ENCODE data around the gene CEP112.

GRCh38 chr17:65920996-65921395 lies 270.9 kb downstream of the CEP112 start:
- TF ChIP-seq SMC3 (conservative IDR thresholded peaks at IDR 0.05; ENCODE audit: poor library complexity) (no peak), CTCF (IDR thresholded peaks at IDR 0.05; ENCODE audit: poor library complexity, severe bottlenecking) (no peak)

Measured in neural cell (in vitro differentiated cells).